Body of pancreas (tissue), 4 donors: ENCODE results near the gene PACRG.

Experiments
- POLR2A ChIP-seq, 3 donors: fragments of 450-650 bp; IDR thresholded peaks; one replicate each; pipeline ENCODE4 v1.6.1; 2016; ENCODE audit warnings: antibody characterized with exemption in 3 of 3, mild to moderate bottlenecking in 2 of 3
- TF ChIP-seq, protein P1 (sequence below), 7 experiments: fragments of 450-650 bp in 4 of 7; fragments of 200-600 bp in 3 of 7; sonication (generic) in 3 of 7; IDR thresholded peaks; one replicate each; pipeline ENCODE4 v1.5.1; 2016 to 2019; ENCODE audit warnings: antibody characterized with exemption in 7 of 7

DNA sequence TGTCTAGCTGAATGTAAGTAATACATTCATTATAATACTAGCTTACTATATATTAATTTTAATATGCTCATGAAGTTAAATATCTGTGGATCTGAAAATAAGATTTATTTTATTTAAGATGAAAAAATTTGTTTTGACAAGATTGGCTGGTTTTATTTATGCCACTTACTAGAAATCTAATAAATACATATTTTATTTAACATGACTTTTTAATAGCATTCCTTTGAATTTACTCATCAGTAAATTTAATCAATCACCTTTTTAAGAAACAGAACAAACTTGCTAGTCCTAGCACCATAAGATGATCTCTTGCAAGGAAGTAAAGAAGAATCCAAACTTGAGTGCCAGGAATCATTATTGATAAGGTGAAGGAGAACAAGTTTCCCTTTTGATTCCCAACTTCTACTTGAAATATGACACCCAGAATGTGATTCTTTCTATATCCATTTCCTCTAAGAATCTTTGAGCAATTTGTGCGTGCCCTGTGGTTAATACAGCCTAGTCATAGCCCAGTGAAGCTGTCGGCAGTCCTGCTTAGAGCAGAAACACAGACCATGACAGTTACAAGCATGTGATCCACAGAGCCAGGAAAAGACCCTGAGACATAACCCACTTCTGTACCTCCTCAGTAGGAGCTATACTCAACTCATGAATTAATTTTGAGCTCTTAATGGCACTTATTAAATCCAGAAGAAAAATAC is 404.4 kb downstream of the PACRG start:
- TF ChIP-seq, protein P1, sequence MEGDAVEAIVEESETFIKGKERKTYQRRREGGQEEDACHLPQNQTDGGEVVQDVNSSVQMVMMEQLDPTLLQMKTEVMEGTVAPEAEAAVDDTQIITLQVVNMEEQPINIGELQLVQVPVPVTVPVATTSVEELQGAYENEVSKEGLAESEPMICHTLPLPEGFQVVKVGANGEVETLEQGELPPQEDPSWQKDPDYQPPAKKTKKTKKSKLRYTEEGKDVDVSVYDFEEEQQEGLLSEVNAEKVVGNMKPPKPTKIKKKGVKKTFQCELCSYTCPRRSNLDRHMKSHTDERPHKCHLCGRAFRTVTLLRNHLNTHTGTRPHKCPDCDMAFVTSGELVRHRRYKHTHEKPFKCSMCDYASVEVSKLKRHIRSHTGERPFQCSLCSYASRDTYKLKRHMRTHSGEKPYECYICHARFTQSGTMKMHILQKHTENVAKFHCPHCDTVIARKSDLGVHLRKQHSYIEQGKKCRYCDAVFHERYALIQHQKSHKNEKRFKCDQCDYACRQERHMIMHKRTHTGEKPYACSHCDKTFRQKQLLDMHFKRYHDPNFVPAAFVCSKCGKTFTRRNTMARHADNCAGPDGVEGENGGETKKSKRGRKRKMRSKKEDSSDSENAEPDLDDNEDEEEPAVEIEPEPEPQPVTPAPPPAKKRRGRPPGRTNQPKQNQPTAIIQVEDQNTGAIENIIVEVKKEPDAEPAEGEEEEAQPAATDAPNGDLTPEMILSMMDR (IDR thresholded peaks at IDR 0.05): no peak
- no peak for TF ChIP-seq POLR2A (IDR thresholded peaks at IDR 0.05)
